ENCODE results near the gene FOXS1.

FOXS1 gene

DNA sequence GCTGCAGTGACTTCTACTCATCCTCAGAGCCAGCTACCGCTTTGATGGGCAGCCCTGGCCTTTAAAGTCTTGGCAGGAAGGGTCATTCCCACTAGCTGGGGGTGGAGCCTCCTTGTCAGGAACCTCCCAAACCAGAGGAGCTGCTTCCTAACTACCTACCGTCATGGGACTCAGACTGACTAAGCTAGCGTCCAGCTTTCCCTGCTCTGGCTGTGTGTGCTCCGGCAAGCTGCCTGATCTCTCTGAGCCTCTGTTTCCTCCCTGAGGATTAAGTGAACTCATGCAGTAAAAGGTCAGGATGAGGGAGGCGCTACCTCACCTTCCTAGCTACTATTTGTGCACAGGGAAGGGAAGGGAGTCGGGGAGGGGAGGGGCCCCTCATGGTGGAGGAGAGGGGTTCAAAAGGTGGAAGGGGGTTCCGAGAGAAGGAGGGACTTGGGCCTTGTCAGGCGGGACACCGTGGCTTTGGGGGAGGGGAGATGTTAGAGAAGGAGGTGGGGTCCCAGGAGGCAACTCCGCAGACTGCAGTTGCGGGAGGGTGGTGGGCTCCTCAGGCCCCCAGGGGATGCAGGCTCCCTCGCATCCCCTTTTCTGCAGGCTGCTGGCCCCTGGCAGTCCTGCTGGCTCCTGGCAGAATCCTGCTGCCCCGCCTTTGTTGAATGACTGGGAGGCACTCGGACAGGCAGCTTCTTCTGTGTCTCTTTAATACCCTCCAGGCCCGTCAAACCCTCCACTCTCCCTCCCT is 15.2 kb upstream of the FOXS1 start:
- DNase-seq, result no peak

DNA sequence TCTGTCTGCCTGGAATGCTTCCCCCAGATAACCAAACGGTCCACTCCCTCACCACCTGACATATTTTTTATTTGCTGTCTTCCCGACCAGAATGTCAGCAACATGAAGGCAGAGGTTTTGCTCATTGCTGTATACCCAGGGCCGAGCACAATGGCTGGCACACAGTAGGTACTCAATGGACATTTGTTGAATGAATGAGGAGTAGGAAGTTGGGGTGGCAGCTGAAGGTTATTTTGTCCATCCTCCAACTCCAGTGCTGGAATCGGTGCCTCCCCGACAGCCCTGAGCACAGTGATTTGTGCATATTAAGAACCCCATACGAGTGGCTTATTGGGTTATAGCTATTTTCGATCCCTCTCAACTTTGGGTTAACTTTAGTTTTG is 14.6 kb upstream of the FOXS1 start:
- no peak for DNase-seq

DNA sequence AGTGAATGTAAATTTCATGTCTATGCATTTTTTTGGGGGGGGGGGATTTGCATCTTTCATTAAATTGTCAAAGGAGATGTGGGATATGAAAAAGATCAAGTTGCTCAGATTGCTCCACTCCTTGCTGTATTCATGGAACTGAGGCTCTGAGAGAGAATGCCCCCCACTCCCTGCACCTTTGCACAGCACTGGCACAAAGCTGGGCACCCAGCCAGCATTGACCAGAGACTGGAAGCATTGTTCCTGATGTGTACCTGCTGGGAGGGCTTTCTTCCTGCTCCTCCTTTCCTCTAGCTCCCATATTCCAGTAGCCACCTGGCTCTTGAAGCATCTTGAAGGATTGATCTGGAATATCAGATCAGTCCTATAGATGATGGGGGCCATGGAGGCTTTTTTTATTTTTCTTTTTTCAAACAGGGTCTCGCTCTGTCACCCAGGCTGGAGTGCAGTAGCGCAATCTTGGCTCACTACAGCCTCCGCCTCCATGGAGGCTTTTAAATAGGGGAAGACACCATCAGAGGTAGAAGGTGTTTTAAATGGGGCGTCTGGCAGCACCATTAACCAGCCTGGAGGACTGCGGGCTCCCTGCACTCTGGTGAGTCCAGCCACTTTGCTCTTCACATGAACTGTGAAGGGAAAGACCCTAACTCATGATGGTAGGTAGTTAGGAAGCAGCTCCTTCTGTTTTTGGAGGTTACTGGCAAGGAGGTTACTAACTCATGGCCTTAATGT is 14.0 kb upstream of the FOXS1 start:
- no peak for DNase-seq

DNA sequence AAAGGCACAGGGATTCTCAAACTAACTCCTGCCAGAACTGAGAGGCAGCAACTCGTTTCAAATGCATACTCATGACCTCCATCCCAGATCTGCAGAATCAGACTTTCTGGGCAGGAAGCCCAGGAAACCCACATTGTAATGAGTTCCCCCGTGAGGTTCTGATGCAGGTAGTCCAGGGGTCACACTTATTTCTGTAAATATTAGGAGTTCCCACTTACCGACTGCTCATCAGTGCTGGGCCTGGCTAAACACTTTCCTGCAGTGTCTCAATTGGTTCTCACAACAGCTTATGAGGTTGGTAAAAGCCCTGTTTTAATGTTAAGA is 13.3 kb upstream of the FOXS1 start:
- no peak for DNase-seq

GRCh38 chr20:31857861-31858759 is 12.7 kb upstream of the FOXS1 start:
- DNase-seq, result no peak

DNA sequence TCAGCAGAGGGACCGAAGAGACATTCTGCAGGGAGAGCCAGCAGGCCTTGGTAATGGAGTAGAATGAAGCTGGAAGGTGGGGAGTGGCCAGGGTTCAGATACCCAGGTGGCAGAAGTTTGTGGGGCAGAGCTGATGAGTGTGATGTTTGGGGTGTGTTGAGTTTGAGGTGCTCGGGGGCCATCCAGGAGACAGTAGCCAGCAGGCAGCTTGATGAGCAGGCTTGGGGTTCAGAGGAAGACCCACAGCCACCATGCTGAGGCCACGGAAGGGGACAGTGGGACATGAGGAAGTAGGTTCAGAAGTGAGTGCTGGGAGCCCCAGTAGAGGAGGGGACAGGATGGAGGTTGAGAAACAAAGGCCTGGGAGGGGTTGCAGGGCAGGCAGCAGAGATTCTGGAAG is 11.1 kb upstream of the FOXS1 start:
- DNase-seq, result no peak

- no peak for DNase-seq
Measured at GRCh38 chr20:31853481-31853880, 8.1 kb upstream of the FOXS1 start.

GRCh38 chr20:31851240-31851955 is 6.0 kb upstream of the FOXS1 start:
- no peak for DNase-seq

DNA sequence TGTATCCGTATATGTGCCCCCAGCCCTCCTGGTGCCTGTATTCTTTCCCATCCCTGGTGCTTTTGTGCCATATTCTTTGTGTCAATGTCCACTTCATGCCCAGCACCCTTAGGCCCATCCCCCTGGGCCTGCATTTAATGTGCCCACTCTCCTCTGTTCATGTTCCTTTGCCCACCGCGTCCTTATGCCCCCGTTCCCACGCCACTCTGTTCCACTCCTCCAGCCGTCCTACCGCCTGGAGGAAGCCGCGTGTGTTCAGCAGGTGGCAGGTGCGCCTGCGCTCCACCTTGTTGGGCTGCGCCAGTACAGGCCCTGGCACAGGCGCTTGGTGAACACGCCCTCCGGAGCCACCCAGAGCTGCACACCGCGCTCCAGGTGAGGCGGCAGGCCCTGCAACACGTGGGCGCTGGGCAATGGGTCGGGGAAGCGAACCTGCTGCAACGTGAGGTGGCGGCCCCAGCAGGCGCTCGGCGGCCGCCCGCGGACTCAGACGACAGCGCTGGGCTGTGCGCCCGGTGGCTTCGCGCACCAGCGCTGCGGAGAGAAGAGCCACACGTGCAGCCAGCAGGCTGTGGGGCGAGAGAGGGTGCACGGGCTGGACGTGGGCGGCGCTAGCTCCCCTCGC is 4.0 kb upstream of the FOXS1 start:
- DNase-seq, result no peak

- DNase-seq, result no peak
Measured at GRCh38 chr20:31848088-31848999, 2.9 kb upstream of the FOXS1 start.

GRCh38 chr20:31846793-31847138 is 1.4 kb upstream of the FOXS1 start:
- no peak for DNase-seq

- no peak for DNase-seq
Measured at GRCh38 chr20:31844737-31845299, 586 bp downstream of the FOXS1 start.

DNA sequence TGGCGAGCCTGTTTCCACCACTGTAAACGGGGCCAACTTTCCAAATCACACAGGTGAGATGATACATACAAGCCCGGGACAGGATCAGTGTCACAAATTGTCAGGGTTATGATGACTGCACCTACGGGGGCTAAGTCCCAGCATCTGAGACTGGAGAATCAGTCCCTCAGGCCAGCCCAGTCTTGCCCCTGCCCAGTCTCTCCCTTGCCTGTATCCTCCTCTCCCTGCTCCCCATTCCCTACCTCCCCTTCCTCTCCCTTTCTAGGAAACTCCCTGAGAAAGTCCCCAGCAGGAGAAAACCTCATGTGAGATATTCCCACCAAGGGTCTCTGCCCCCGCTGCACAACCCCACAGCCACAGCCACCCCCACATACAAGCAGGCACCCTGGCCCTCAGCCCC is 1.5 kb downstream of the FOXS1 start:
- no peak for DNase-seq

DNA sequence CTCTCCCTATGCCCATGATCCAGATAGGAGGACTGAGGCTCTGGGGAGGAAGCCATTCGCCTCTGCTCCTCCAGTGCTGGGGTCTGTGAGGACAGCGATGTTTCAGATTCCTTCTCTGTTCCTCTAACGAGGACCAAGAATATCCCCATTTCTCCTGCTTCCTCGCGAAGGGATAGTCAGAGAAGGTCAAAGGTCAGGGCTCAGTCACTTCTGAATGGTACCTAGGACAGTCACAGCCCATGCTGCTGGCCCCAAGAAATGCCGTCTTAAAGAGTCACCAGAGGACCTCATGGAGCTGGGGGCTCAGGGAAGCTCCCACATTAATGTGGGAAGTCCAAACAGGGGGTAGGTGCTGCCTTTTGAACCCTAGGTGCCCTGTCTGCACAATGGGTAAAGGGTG is 2.1 kb downstream of the FOXS1 start:
- DNase-seq, result no peak

- DNase-seq, result no peak
Measured at GRCh38 chr20:31842471-31843157, 2.8 kb downstream of the FOXS1 start.

DNA sequence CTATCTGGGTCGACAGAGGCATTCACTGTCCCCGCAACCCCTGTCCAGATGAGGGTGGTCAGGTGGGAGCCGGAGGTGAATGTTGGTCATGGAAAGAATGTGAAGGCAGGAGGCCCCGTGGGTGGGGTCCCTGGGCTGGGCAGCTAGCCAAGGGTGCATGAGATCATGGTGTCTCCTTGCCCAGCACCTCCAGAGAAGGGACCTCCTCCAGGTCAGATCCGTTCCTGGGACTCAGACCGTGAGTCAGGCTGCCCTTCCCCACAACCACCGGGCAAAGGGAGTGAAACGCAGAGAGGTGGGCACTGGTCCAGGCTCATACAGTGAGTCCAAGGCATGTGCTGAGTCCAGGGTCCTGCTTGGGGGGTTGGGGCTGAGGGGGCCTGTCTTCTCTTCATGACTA is 3.5 kb downstream of the FOXS1 start:
- no peak for DNase-seq

DNA sequence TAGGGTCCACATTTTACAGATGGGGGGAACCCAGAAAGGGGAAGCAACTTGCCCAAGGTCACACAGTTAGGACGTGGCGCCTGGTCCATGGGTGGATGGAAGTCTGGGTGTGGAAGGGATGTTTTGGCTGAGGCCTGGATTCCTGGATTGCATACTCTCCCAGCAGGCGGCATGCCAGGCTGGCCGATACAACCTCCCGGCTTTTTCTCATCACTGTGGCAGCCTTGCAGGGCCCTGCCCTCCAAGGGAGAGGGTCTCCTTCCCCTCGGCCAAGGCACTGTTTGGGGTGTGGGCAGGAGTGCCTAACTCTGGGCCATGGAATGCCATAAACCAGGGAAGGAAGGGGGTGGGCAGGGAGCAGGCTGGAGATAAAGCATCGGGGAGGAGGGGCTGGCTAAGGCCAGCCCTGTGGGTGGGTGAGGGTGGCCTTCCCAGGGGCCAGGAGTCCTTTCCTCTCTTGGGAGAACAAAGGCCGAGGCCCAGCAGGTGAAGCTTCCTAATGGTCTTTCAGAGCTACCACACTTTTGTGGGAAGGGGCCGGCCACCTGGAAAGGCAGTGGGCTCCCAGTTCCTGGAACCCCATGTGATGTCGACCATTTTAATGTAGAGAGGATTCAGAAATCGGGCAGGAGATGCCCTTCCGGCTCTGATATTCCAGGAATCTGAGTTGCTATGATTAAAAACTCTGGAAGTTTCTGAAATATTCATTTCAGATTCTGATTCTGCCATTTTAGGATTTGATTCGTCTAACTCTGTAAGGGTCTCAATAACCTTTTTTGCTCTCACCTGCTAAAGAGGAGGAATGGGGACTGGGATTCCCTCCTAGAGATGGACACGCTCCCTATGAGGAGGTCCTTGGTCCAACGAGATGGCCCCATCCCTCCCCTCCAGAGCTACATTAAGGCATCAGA is 4.2 kb downstream of the FOXS1 start:
- no peak for DNase-seq

DNA sequence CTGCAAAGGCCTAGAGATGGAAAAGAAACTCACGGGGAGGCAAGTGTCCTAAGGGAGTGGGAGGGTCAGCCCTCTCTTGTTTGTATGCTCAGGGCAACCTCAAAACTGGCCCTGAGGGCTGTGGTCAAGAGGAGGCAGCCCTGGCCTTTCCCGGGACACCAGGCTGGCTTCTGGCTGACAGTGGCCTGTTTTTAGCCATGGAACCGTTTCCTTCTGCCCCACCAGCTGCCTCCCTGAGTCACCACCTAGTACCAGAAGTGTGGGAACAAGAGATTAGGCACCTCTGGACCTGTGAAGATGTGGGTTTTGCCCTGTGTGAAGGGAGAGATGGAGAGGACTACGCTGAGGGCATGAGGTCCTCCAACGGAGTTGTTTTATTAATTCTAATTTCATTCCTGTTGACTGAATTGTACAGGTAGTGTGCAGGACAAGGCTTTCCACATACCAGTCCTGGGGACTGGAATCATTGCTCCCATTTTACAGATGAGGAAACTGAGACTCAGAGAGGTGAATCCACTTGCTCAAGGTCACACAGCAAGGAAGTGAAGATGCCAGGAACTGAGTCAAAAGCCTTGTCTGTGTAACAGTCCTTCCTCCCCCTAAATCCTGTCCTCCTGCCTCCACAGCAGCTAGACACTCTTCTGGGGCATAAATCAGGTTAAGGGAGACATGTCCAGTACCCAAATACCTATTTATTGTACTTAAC is 5.5 kb downstream of the FOXS1 start:
- no peak for DNase-seq

Data from hematopoietic multipotent progenitor cell treated with erythropoietin and hydrocortisone succinate and interleukin-3 and kit ligand, for 6 days (in vitro differentiated cells).